ENCODE results near the gene MED16. TPM values are rescaled to one million over a fixed set of nuclear protein-coding genes. Genes with fewer than 3 reads are reported as not detected.
A peak's percentile ranks its signal among the peaks of the same experiment; 100 is the strongest.

MED16 gene
- polyA plus RNA-seq, 3 donors, result 20.7 to 37.4 (median 32.8) TPM

DNA sequence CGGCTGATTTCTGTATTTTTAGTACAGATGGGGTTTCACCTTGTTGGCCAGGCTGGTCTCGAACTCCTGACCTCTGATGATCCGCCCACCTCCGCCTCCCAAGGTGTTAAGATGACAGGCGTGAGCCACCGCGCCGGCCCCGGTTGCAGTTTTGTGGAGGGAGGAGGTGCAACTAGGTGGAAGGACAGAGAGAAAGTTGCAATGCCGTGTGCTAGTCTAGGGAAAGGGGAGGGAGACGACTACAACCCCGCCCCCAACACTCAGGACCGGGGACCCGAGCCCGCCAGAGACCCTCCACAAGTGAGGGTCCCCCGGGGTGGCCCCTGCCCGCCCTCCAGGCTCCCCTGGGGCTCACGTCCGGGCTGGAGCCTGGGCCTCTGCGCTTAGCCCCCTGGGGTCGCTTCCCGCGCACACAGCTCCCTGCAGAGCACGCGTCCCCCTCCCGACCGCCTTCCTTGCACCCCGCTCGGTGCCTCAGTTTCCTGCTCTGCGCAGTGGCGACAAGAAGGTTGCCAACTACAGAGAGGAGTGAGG is 31.6 kb upstream of the MED16 start:
- H3K9ac ChIP-seq (ENCODE audit: insufficient read depth, low read length, poor library complexity, severe bottlenecking), result peak overlapping the region; percentile 88
- peaks cover 4 to 17% of the 10 kb centered on the region in 2 donors for H3K27me3 ChIP-seq (ENCODE audit: control insufficient read depth in 2 of 2, insufficient read depth in 2 of 2, low read length in 2 of 2)
- peaks cover 0 to 2% of the 10 kb centered on the region in 2 donors for H3K36me3 ChIP-seq (replicated peaks in 1 of 2; ENCODE audit: control insufficient read depth in 1 of 2, insufficient read depth in 2 of 2, low read length in 2 of 2)
- peak overlapping the region in 1 of 2 donors; percentile 87 for H3K27ac ChIP-seq (ENCODE audit: low read depth in 1 of 2, low read length in 2 of 2)
- peak overlapping the region; percentile 95 for H2AFZ ChIP-seq (ENCODE audit: insufficient read depth, low read depth, low read length, poor library complexity, severe bottlenecking)
- peak overlapping the region; percentile 99 for H3K4me2 ChIP-seq (replicated peaks; ENCODE audit: extremely low read depth, low read length, poor library complexity, severe bottlenecking)
- peaks cover 56% of the 10 kb centered on the region for H3K79me2 ChIP-seq (ENCODE audit: insufficient read depth, low read length)
- H4K20me1 ChIP-seq (ENCODE audit: insufficient read depth, low read length), result peaks cover 26% of the 10 kb centered on the region
- TF ChIP-seq, protein P1, sequence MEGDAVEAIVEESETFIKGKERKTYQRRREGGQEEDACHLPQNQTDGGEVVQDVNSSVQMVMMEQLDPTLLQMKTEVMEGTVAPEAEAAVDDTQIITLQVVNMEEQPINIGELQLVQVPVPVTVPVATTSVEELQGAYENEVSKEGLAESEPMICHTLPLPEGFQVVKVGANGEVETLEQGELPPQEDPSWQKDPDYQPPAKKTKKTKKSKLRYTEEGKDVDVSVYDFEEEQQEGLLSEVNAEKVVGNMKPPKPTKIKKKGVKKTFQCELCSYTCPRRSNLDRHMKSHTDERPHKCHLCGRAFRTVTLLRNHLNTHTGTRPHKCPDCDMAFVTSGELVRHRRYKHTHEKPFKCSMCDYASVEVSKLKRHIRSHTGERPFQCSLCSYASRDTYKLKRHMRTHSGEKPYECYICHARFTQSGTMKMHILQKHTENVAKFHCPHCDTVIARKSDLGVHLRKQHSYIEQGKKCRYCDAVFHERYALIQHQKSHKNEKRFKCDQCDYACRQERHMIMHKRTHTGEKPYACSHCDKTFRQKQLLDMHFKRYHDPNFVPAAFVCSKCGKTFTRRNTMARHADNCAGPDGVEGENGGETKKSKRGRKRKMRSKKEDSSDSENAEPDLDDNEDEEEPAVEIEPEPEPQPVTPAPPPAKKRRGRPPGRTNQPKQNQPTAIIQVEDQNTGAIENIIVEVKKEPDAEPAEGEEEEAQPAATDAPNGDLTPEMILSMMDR (IDR thresholded peaks at IDR 0.05), result no peak
- Mint-ChIP-seq H3K27ac (peak overlapping the region in 1 of 7 donors; percentile 68), H3K4me1 (peaks cover 40% of the 10 kb centered on the region), H3K9me3 (peaks cover 0 to 4% (median 2%) of the 10 kb centered on the region in 7 donors), H3K4me3 (peak overlapping the region; percentile 84 to 87), H3K27me3 (ENCODE audit: low read depth in 3 of 3) (peaks cover 17 to 24% (median 23%) of the 10 kb centered on the region in 3 donors), H3K36me3 (peaks cover 2 to 7% of the 10 kb centered on the region in 2 donors)
- intact Hi-C loops (cut with micrococcal nuclease), result loop anchor here in 1 of 2 donors (5.0 to 10.0 kb wide), 2 partner anchors 178 to 320 kb away; partner anchors contain the start of genes ATP5F1D, GPX4 and MIDN
- H3K4me1 ChIP-seq (ENCODE audit: control insufficient read depth in 1 of 2, insufficient read depth in 2 of 2, low read length in 2 of 2), result peaks cover 47 to 52% of the 10 kb centered on the region in 2 donors
- H3K9me3 ChIP-seq (replicated peaks in 1 of 2; ENCODE audit: control insufficient read depth in 1 of 2, insufficient read depth in 1 of 2, low read length in 2 of 2), result no peaks in the 10 kb centered on the region
- peak overlapping the region; percentile 89 to 99 (median 90) for H3K4me3 ChIP-seq (replicated peaks in 1 of 3; ENCODE audit: low read depth in 2 of 3, low read length in 3 of 3)
- no peak for DNase-seq
- 14% methylated on average over 17 of the region's 31 CpGs for WGBS (ENCODE audit: insufficient coverage)

DNA sequence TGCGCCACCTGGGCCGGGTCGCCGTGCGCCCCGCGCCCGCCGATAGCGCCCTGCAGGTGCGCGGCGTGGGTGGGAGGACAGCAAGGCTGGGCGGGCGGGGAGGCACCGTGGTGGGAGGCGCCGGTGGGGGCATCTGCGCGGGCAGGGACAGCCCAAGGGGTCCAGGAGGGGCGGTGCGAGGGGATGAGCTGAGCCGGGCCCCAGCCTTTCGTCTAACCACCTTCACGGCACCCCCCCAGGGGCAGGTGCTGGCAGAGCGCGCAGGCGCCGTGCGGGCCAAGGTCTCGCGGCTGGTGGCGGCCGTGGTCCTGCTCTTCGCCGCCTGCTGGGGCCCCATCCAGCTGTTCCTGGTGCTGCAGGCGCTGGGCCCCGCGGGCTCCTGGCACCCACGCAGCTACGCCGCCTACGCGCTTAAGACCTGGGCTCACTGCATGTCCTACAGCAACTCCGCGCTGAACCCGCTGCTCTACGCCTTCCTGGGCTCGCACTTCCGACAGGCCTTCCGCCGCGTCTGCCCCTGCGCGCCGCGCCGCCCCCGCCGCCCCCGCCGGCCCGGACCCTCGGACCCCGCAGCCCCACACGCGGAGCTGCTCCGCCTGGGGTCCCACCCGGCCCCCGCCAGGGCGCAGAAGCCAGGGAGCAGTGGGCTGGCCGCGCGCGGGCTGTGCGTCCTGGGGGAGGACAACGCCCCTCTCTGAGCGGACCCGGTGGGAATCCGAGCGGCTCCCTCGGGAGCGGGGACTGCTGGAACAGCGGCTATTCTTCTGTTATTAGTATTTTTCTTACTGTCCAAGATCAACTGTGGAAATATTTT is 27.3 kb upstream of the MED16 start:
- H3K36me3 Mint-ChIP-seq, result peaks cover 0 to 2% of the 10 kb centered on the region in 2 donors
- peaks cover 0 to 7% (median 3%) of the 10 kb centered on the region in 7 donors for H3K9me3 Mint-ChIP-seq
- H3K4me1 Mint-ChIP-seq, result peaks cover 30% of the 10 kb centered on the region
- TF ChIP-seq, protein P1 (IDR thresholded peaks at IDR 0.05), result no peak
- Histone ChIP-seq H3K9ac (ENCODE audit: insufficient read depth, low read length, poor library complexity, severe bottlenecking) (peak overlapping the region; percentile 8), H3K4me1 (ENCODE audit: control insufficient read depth in 1 of 2, insufficient read depth in 2 of 2, low read length in 2 of 2) (peaks cover 48 to 61% of the 10 kb centered on the region in 2 donors), H3K4me3 (replicated peaks in 1 of 3; ENCODE audit: low read depth in 2 of 3, low read length in 3 of 3) (peak overlapping the region in 1 of 3 experiments; percentile 55), H3K27ac (ENCODE audit: low read depth in 1 of 2, low read length in 2 of 2) (no peak overlapping the region), H3K4me2 (replicated peaks; ENCODE audit: extremely low read depth, low read length, poor library complexity, severe bottlenecking) (peak overlapping the region; percentile 74), H3K36me3 (replicated peaks in 1 of 2; ENCODE audit: control insufficient read depth in 1 of 2, insufficient read depth in 2 of 2, low read length in 2 of 2) (no peaks in the 10 kb centered on the region), H3K79me2 (ENCODE audit: insufficient read depth, low read length) (peaks cover 16% of the 10 kb centered on the region), H4K20me1 (ENCODE audit: insufficient read depth, low read length) (peaks cover 9% of the 10 kb centered on the region), H3K9me3 (replicated peaks in 1 of 2; ENCODE audit: control insufficient read depth in 1 of 2, insufficient read depth in 1 of 2, low read length in 2 of 2) (no peaks in the 10 kb centered on the region), H3K27me3 (ENCODE audit: control insufficient read depth in 2 of 2, insufficient read depth in 2 of 2, low read length in 2 of 2) (peaks cover 23 to 47% of the 10 kb centered on the region in 2 donors), H2AFZ (ENCODE audit: insufficient read depth, low read depth, low read length, poor library complexity, severe bottlenecking) (peak overlapping the region; percentile 37)
- under 1% methylated on average over 70 of the region's 84 CpGs for WGBS (ENCODE audit: insufficient coverage)
- intact Hi-C loops (cut with micrococcal nuclease), result loop anchor here (2.0 to 10.0 kb wide), 3 partner anchors 57 to 325 kb away; partner anchors contain the start of genes ATP5F1D (in 1 of the 2) and MIDN (in 1 of the 2)
- H3K27ac Mint-ChIP-seq, result no peak overlapping the region
- H3K4me3 Mint-ChIP-seq, result peak overlapping the region; percentile 39 to 86
- H3K27me3 Mint-ChIP-seq (ENCODE audit: low read depth in 3 of 3), result peaks cover 45 to 62% (median 56%) of the 10 kb centered on the region in 3 donors
- DNase-seq, result peak in 2 of 3 donors; percentile 28 to 38
